Activated T-cell treated with anti-CD3 and anti-CD28 coated beads, Interleukin-2, amount 50 U/mL, for 24 hours (primary cell): Measurements from ENCODE around the gene TMCC2.

Experiments used
- DNase-seq: peaks from one replicate; pipeline ENCODE4 v3.0.0-alpha.2; 2020
- H3K27ac Mint-ChIP-seq: 2 replicates; pipeline ENCODE4 v1.8.0; 2020; ENCODE audit warnings: mild to moderate bottlenecking, mixed read lengths
- H3K27me3 Mint-ChIP-seq: 2 replicates; pipeline ENCODE4 v1.8.0; 2020; ENCODE audit warnings: mixed read lengths
- H3K36me3 Mint-ChIP-seq: 2 replicates; pipeline ENCODE4 v1.8.0; 2020; ENCODE audit warnings: low read depth, mixed read lengths
- H3K4me1 Mint-ChIP-seq: 2 replicates; pipeline ENCODE4 v1.8.0; 2020; ENCODE audit warnings: low read depth, mixed read lengths
- H3K4me3 Mint-ChIP-seq: 2 replicates; pipeline ENCODE4 v1.8.0; 2020; ENCODE audit warnings: mild to moderate bottlenecking, moderate library complexity, mixed read lengths
- H3K9me3 Mint-ChIP-seq: 2 replicates; pipeline ENCODE4 v1.8.0; 2020; ENCODE audit warnings: mixed read lengths

TMCC2 gene

DNA sequence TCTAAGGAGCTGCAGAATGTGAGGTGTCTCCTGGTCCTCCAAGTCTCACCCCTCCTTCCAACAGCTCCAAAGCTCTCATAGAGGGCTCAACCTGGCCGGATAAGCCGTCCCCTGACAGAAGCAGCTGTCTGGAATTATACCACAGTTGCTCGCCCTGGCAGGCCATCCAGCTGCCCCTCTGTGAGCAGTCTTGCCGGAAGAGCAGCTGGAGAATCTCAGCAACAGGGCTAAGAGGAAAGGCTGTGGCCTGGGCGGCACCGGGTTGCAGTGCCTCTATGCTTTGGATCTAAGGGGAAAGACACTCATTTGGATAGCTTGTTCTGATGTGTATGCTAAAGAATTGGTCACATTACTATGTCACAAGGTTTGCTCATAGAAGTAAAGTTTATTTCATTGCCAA lies 12.4 kb downstream of the TMCC2 start:
- Mint-ChIP-seq H3K4me3 (no peak overlapping the region), H3K36me3 (peaks cover 8% of the 10 kb centered on the region), H3K27ac (no peak overlapping the region), H3K4me1 (peaks cover 41% of the 10 kb centered on the region), H3K27me3 (no peaks in the 10 kb centered on the region), H3K9me3 (no peaks in the 10 kb centered on the region)
- DNase-seq = no peak

DNA sequence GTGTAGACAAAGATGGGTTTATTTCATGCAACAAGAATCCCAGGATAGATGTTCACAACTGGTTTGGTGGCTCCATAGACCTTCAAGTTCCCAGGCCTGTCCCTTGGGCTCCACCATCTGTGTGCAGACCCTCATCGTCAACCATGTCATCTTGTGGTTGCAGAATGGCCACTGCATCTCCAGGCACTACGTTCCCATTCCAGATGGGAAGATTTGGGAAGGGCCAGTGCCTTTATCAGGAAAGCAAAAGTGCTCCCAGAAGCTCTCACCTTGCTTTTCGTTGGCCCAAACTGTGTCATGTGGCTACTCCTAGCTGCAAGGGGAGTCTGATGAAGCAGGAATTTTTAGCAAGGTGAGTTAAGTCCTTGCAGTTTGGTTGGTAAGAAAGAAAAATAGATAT lies 12.8 kb downstream of the TMCC2 start:
- DNase-seq = no peak
- no peak overlapping the region for H3K27ac Mint-ChIP-seq
- no peaks in the 10 kb centered on the region for H3K27me3 Mint-ChIP-seq
- H3K36me3 Mint-ChIP-seq = peaks cover 8% of the 10 kb centered on the region
- no peak overlapping the region for H3K4me3 Mint-ChIP-seq
- peaks cover 41% of the 10 kb centered on the region for H3K4me1 Mint-ChIP-seq
- H3K9me3 Mint-ChIP-seq = no peaks in the 10 kb centered on the region

DNA sequence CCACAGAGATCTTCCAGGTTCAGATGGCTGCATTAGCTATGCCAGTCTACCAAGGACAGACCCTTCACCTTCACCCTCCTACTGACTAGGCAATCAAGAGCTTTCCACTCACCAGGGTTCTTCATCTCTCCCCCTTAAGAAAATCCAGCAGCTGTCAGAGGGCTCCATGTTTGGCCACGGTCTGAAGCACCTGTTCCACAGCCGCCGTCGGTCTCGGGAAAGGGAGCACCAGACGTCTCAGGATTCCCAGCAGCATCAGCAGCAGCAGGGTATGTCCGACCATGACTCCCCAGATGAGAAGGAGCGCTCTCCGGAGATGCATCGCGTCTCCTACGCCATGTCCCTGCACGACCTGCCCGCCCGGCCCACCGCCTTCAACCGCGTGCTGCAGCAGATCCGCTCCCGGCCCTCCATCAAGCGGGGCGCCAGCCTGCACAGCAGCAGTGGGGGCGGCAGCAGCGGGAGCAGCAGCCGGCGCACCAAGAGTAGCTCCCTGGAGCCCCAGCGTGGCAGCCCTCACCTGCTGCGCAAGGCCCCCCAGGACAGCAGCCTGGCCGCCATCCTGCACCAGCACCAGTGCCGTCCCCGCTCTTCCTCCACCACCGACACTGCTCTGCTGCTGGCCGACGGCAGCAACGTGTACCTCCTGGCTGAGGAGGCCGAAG lies 13.8 kb downstream of the TMCC2 start:
- DNase-seq = peak; percentile 20
- H3K36me3 Mint-ChIP-seq = peaks cover 8% of the 10 kb centered on the region
- no peak overlapping the region for H3K4me3 Mint-ChIP-seq
- no peaks in the 10 kb centered on the region for H3K9me3 Mint-ChIP-seq
- H3K27me3 Mint-ChIP-seq = no peaks in the 10 kb centered on the region
- no peak overlapping the region for H3K27ac Mint-ChIP-seq
- peaks cover 43% of the 10 kb centered on the region for H3K4me1 Mint-ChIP-seq

DNA sequence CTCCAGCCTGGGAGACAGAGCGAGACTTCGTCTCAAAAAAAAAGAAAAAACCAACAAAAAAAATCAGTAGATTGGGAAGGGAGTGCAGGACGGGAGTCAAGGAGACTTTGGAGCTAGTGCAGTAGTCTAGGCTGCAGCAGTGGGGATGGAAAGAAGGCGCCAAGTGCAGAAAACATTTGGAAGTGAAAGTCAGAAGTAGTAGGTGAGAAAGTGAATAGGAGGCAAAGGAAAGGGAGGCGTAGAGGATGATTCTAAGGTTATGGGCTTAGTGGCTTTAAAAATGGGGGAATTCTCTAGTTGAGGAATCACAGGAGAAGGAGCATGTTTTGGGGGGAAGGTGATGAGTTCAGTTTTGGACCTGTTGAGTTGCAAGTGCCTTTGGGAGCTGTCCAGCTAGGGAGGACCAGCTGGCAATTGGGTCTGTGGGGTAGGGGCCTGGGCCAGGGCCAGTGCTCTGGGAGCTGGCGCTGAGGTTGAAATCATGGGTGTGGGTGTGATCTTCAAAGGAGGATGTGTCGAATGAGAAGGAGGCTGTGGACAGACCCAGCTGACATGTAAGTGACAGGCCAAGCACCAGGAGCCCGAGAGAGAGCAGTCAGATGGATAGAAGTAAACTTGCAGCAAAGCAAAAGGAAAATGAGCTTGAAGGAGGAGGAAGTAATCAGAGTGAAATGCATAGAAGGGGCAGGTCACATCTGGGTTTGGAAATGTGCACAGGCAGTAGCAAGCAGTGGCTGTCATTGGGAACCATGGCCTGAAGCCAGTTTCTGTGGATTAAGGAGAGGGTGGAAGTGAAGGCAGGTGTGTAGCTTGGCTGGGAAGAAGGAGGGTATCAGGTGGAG lies 15.8 kb downstream of the TMCC2 start:
- Mint-ChIP-seq H3K27me3 (no peaks in the 10 kb centered on the region), H3K9me3 (no peaks in the 10 kb centered on the region), H3K4me3 (no peak overlapping the region), H3K27ac (no peak overlapping the region), H3K36me3 (peaks cover 10% of the 10 kb centered on the region), H3K4me1 (peaks cover 33% of the 10 kb centered on the region)
- no peak for DNase-seq

DNA sequence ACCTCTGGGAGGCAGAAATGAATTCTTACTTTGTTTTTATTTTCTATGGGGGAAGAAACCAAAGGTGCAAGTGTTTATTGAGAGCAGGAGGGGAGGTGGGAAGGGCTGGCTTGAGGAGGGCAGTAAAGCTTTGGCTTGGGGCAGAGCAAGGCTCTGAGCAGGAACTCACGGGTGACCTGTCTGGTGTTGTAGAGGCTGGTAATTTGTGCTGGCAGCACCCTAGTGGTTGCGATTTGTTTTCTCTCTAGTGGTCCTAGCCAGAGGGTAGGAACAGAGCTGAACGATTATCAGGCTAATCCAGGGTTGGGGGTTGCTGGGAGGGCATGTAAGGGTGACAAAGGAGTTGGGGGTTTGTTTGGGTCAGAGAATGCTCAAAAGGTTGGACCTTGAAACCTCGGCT lies 16.6 kb downstream of the TMCC2 start:
- Mint-ChIP-seq H3K27me3 (no peaks in the 10 kb centered on the region), H3K4me3 (no peak overlapping the region), H3K4me1 (peaks cover 25% of the 10 kb centered on the region), H3K36me3 (peaks cover 10% of the 10 kb centered on the region), H3K27ac (no peak overlapping the region), H3K9me3 (no peaks in the 10 kb centered on the region)
- DNase-seq = no peak

DNA sequence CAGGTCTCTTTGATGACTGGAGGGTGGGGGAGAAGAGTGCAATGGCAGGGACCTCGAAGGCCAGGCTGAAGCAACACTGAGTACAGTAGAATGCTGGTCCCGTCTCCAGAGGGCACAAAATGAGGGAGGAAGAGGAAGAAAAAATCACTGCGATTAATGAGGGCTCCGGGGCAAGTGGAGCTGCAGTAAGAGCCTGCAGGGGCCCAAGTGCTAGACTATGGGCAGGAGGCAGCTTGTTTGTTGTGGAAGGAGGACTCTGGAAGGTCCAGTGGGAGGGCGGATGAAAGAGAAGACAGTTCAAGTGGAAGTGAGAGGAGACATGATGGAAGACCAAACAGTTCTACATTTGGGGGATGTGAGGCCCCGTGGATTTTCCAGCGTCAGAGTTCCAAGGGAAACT lies 17.4 kb downstream of the TMCC2 start:
- Mint-ChIP-seq H3K36me3 (peaks cover 10% of the 10 kb centered on the region), H3K27ac (no peak overlapping the region), H3K27me3 (no peaks in the 10 kb centered on the region), H3K4me3 (no peak overlapping the region), H3K9me3 (no peaks in the 10 kb centered on the region), H3K4me1 (peaks cover 20% of the 10 kb centered on the region)
- DNase-seq = no peak

DNA sequence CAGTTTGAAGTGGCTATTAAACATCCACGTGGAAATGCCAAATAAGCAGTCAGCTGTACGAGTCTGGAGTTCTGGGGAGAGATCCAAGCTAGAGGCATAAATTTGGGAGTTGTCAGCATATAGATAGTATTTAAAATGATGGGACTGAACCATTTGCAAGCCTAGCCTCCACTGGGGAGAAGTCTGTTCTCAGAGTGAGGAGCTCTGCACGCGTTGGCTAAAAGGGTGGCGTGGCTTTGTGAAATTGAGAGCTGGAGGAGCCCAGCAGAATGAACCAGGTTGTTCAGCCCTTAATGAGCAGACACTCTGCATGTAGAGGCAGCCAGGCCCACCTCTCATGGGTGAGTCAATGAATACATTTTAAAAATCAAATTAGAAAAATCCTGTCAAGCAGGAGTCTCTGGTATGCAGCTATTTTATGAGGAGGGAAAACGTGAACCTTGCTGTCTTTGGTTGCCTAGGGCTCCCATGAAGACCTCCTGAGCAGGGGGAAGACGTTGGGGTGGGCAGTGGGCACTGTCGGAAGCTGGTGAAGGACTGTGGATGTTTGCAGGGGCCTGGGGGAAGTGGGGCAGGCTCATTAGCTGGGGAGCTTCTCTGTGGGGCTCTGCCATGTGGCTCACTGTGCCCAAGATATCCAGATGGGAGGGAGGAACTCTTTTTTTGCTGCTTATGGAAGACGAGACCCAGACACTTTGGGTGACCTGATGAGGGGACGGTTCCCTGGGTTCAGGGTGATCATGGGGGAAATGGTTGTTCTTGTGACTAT lies 18.8 kb downstream of the TMCC2 start:
- no peaks in the 10 kb centered on the region for H3K27me3 Mint-ChIP-seq
- H3K9me3 Mint-ChIP-seq = no peaks in the 10 kb centered on the region
- H3K27ac Mint-ChIP-seq = peak overlapping the region; percentile 35
- no peak overlapping the region for H3K4me3 Mint-ChIP-seq
- no peak for DNase-seq
- peaks cover 18% of the 10 kb centered on the region for H3K4me1 Mint-ChIP-seq
- peaks cover 10% of the 10 kb centered on the region for H3K36me3 Mint-ChIP-seq

DNA sequence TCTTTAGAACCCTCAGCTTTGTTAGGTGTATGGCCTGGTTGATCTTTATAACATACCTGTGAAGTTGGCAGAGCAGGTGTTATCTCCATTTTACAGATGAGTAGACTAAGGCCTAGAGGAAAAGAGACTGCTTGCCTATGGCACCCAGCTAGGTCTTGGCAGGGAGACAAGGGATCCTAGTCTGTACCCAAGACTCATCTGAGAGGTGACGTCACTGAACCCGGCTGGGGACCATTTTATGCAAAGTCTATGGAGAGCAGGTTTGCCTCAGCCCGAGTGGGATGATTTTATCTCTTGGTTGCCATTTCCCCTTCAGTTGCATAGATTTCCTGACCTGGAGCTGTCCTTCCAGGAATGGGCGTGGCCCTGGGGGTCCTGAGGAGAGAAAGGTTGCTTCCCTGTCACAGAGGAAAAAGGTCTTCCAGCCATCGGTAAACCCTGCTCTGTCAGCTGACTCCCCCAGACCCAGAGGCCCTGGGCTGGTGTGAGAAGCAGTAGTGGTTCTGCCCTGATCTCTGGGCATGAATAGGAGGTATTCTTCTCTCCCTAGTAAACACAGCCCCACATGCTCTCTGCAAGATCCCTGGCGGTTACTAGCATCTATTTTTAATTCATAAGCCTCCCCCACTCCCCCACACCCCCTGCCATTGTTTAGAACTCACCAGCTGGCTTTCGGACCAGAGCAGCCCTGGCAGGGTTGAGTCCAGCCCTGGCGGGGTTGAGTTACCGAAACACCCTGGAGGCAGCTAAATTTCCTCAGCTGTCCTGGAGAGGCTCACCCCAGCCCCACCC lies 19.6 kb downstream of the TMCC2 start:
- H3K4me3 Mint-ChIP-seq = no peak overlapping the region
- H3K9me3 Mint-ChIP-seq = no peaks in the 10 kb centered on the region
- no peak overlapping the region for H3K27ac Mint-ChIP-seq
- H3K4me1 Mint-ChIP-seq = peaks cover 18% of the 10 kb centered on the region
- H3K36me3 Mint-ChIP-seq = peaks cover 5% of the 10 kb centered on the region
- no peaks in the 10 kb centered on the region for H3K27me3 Mint-ChIP-seq
- no peak for DNase-seq

DNA sequence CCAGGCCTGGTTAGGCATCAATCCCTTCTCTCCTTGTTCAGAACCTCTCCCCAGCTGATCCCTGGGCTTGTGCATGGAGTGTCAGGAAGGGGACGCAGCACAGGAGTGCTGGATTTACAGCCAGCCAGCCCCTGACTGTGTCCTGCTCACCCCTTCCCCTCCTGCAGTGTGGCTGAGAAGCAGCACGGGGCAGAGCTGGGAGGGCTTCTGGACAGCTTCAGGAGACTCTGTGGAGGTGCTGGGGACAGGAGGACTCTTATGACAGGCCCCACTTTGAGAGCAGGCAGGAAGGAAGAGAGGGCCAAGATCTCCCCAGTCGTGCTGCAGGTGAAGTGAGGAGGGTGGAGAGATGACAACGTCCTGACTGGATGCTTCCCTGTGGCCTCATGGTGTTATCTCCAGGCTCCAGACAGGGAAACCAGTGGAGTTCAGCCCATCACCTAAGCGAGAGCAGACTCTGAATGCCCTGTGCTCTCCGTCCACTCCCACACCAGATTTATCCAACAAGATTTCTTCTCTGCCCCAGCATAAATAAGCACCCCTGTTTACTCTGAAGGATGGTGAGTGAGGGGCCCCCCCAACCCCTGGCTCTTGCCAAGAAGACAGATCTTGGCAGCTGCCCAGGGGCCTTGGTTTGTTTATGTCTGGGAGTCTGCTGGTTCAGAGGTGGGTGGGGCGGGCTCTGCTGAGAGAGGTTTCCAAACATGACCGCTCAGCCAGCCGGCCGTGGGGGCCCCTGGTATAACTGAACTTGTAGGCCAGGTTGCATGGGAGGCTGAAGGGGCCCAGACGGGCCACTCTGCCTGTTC lies 21.3 kb downstream of the TMCC2 start:
- no peak overlapping the region for H3K4me3 Mint-ChIP-seq
- no peaks in the 10 kb centered on the region for H3K27me3 Mint-ChIP-seq
- H3K27ac Mint-ChIP-seq = no peak overlapping the region
- peaks cover 2% of the 10 kb centered on the region for H3K36me3 Mint-ChIP-seq
- H3K4me1 Mint-ChIP-seq = peaks cover 18% of the 10 kb centered on the region
- H3K9me3 Mint-ChIP-seq = no peaks in the 10 kb centered on the region
- no peak for DNase-seq

DNA sequence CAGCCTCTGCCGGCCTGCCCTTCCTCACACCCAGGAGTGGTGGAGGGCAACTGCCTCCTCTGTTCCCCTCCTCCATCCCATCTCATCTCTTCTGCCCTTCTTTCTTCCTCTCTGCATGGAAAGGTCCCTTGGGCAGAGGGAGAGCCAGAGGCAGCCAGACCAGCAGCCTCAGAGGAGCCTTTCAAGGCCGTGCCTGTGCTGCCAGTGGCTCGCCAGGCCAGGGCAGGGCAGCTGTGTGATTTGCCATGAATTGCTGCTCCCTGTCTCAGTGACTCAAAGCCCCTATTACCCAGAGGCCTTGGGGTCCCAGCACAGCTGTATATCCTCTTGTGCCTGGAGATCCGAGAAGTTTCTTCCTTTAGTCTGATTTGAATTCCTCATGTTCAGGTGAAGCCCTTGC lies 21.9 kb downstream of the TMCC2 start:
- peaks cover 18% of the 10 kb centered on the region for H3K4me1 Mint-ChIP-seq
- peaks cover 2% of the 10 kb centered on the region for H3K36me3 Mint-ChIP-seq
- H3K27me3 Mint-ChIP-seq = no peaks in the 10 kb centered on the region
- H3K27ac Mint-ChIP-seq = no peak overlapping the region
- no peak for DNase-seq
- no peaks in the 10 kb centered on the region for H3K9me3 Mint-ChIP-seq
- no peak overlapping the region for H3K4me3 Mint-ChIP-seq

DNA sequence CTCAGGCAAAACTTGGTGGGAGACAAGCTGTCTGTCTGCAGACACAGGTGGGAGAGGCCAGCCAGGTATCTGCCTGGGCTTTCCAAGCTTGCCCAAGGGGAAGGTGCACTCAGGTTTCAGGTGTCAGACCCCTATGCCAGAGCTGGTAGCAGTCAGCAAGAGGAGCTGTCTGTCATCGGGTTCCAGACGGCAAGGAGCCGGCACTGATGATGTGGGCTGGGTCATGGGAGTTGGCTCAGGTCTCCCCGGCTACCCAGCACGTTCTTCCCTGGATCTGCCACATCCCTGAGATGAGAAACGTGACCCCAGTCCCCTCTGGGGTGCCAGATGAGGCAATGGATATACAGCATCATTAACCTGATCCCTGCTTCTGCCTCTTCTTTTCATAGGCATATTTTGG lies 23.0 kb downstream of the TMCC2 start:
- no peak for DNase-seq
- no peaks in the 10 kb centered on the region for H3K9me3 Mint-ChIP-seq
- H3K27ac Mint-ChIP-seq = no peak overlapping the region
- H3K4me1 Mint-ChIP-seq = peaks cover 18% of the 10 kb centered on the region
- H3K27me3 Mint-ChIP-seq = no peaks in the 10 kb centered on the region
- peaks cover 2% of the 10 kb centered on the region for H3K36me3 Mint-ChIP-seq
- no peak overlapping the region for H3K4me3 Mint-ChIP-seq

DNA sequence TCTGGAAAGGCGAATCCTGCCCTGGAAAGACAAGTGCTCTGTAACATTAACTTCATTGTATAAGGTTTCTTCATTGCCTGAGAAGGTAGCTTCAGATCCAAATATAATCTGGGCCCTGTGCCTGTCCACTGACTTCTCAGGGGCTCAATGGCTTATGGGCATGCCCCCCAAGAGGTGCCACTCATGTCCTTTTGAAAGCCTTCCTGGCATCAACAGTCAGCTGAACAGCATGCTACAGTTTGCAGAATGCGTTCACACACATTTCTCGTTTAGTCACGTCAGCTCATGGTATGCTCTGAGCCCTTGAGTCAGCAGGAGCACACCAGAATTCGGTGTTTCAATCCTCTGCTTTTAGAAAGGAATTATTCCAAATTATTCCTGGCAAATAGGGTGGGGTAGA lies 23.8 kb downstream of the TMCC2 start:
- DNase-seq = no peak
- no peaks in the 10 kb centered on the region for H3K27me3 Mint-ChIP-seq
- H3K27ac Mint-ChIP-seq = no peak overlapping the region
- H3K9me3 Mint-ChIP-seq = no peaks in the 10 kb centered on the region
- peaks cover 11% of the 10 kb centered on the region for H3K4me1 Mint-ChIP-seq
- H3K4me3 Mint-ChIP-seq = no peak overlapping the region
- peaks cover 2% of the 10 kb centered on the region for H3K36me3 Mint-ChIP-seq

DNA sequence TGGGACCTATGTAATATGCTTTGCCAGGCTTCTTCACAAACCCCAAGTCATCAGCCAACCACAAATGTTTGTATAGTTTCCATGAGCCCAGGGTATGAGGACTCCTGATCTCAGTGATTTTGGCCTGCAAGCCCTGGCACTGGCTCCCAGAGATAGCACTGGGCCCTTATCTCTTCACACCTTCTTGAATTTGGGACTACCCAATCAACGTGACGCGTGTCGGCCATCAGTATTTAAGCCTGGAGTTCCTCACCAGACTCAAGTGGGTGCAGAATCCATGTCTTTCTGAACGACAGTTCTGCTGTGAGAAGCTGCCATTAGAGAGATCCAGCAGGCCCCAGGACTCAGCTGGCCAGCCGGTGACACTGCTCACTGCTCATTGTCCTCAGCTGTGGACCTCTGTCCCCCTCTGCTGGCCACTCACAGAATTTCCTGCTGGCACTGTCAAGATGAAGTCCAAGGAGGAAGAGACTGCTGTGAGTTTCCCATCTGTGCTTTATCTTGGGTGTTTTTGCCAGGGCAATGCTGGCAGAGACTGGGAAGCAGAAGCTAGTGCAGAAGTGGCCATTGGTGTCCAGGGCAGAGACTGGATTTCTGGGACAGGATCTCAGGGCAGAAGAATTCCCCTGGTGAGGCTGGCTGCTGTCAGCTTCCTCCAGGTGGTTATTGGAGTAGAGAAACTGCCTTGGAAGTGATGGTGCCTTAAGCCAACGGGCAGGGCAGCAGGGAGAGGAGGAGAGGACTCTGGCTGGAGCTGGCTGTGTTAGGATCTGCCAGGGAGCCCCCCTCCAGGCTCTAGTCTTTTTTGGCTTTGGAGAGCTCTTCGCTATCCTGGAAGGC lies 28.4 kb downstream of the TMCC2 start:
- peak; percentile 91 for DNase-seq
- Mint-ChIP-seq H3K27me3 (no peaks in the 10 kb centered on the region), H3K36me3 (no peaks in the 10 kb centered on the region), H3K4me3 (no peak overlapping the region), H3K9me3 (no peaks in the 10 kb centered on the region), H3K27ac (no peak overlapping the region), H3K4me1 (peaks cover 6% of the 10 kb centered on the region)
